GM10266 (cell line): Measurements from ENCODE around the gene ZNF358.

Experiments
- DNase-seq: peaks from one replicate; pipeline ENCODE4 v3.0.0; 2012; ENCODE audit errors: extremely low spot score
- TF ChIP-seq, protein P1 (sequence below): IDR thresholded peaks from 2 replicates; pipeline ENCODE4 v1.5.1; 2012; ENCODE audit warnings: mild to moderate bottlenecking, low read depth; ENCODE audit not compliant: control insufficient read depth, insufficient read depth; ENCODE audit errors: missing control alignments

Gene ZNF358

GRCh38 chr19:7522072-7522922 is 6.4 kb downstream of the ZNF358 start, which contains the start of gene MCOLN1:
Gene MCOLN1, plus strand, starts transcription at chr19:7522624. Its CDS starts 127 bp downstream, at chr19:7522751.
- TF ChIP-seq, protein P1, sequence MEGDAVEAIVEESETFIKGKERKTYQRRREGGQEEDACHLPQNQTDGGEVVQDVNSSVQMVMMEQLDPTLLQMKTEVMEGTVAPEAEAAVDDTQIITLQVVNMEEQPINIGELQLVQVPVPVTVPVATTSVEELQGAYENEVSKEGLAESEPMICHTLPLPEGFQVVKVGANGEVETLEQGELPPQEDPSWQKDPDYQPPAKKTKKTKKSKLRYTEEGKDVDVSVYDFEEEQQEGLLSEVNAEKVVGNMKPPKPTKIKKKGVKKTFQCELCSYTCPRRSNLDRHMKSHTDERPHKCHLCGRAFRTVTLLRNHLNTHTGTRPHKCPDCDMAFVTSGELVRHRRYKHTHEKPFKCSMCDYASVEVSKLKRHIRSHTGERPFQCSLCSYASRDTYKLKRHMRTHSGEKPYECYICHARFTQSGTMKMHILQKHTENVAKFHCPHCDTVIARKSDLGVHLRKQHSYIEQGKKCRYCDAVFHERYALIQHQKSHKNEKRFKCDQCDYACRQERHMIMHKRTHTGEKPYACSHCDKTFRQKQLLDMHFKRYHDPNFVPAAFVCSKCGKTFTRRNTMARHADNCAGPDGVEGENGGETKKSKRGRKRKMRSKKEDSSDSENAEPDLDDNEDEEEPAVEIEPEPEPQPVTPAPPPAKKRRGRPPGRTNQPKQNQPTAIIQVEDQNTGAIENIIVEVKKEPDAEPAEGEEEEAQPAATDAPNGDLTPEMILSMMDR, result no peak

GRCh38 chr19:7522923-7523667 is 7.2 kb downstream of the ZNF358 start:
- DNase-seq, result no peak
- TF ChIP-seq, protein P1, result no peak

More at GRCh38 chr19:7522072-7522922, 6.4 kb downstream of the ZNF358 start, which contains the start of gene MCOLN1:
- DNase-seq, result peak; percentile 100

DNA sequence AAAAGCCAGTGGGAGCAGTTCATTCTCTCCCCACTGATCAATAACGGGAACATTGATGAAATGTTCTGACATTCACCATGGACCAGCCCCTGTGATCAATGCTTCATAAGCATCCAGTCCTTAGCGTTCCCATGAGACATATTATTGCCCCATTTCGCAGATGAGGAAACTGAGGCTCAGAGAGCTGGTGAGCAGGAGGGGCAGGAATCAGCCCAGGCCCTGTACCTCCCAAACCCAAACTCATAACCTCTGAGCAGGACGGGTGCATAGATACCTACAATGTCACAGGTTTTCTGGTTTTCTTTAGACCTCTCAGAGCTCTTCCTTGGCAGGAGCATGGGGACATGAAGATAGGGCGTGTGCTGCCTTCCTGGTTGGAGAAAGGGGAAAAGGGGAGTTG is 8.6 kb downstream of the ZNF358 start:
- DNase-seq, result no peak
- TF ChIP-seq, protein P1, result no peak

DNA sequence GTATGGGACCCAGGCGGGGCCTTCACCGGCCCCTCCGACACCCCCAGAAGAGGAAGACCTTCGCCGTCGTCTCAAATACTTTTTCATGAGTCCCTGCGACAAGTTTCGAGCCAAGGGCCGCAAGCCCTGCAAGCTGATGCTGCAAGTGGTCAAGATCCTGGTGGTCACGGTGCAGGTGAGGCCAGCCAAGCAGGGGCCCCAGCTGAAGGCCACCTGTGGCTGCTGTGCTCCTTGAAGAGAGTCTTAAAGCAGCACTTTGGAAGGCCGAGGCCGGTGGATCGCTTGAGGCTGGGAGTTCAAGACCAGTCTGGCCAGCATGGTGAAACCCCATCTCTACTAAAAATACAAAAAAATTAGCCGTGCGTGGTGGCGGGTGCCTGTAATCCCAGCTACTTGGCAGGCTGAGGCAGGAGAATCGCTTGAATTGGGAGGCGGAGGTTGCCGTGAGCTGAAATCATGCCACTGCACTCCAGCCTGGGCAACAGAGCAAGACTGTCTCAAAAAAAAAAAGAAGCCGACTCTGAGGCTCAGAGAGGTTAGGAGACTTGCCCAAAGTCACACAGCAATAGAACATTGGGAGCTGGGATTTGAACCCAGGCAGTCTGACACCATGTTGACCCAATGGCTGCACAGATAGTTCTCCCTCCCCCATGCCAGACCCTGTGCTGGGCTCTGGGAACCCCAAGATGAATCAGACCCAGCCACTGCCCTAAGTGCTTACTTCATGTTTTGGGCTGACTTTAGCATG is 9.3 kb downstream of the ZNF358 start:
- no peak for DNase-seq
- TF ChIP-seq, protein P1, result no peak

DNA sequence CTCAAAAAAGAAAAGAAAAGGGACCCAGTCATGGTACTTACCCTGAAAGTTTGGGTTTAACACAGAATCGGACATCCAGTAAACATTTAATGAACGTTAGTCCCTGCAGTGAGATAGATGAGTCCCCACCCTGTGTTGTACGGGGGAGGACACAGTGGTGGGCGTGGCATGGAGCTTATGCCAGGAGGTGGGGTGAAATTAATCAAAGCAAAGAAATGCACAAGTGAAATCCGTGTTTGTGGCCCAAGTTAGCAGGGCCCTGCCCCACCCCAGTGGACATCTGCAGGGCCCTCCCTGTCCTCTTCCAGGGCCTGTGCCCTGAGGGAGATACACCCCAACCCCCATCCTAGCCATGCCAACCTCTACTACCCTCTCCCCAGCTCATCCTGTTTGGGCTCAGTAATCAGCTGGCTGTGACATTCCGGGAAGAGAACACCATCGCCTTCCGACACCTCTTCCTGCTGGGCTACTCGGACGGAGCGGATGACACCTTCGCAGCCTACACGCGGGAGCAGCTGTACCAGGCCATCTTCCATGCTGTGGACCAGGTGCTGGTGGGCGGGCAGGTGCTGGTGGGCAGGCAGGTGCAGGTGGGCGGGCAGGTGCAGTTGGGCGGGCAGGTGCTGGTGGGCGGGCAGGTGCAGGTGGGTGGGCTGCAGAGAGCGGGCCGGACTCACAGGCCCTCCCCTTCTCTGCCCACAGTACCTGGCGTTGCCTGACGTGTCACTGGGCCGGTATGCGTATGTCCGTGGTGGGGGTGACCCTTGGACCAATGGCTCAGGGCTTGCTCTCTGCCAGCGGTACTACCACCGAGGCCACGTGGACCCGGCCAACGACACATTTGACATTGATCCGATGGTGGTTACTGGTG is 10.4 kb downstream of the ZNF358 start:
- DNase-seq, result no peak
- TF ChIP-seq, protein P1, result no peak

GRCh38 chr19:7527516-7528191 is 11.8 kb downstream of the ZNF358 start:
- no peak for DNase-seq
- TF ChIP-seq, protein P1, result no peak
